ENCODE results near the gene PXDC1. TPM values are rescaled to one million over a fixed set of nuclear protein-coding genes. Genes with fewer than 3 reads are reported as not detected.

Gene PXDC1
- total RNA-seq, 3 donors from 2014 or later = 3.1 to 27.9 (median 9.2) TPM

- Histone ChIP-seq H3K4me3 (no peak overlapping the region), H3K4me1 (ENCODE audit: low read depth) (peaks cover 6% of the 10 kb centered on the region), H3K9me3 (no peaks in the 10 kb centered on the region), H3K36me3 (ENCODE audit: low read depth) (no peaks in the 10 kb centered on the region)
- DNase-seq (no peak), ATAC-seq (no peak)
- TF ChIP-seq CTCF (IDR thresholded peaks at IDR 0.05) = no peak
- intact Hi-C loops (cut with DNase I, micrococcal nuclease) = loop anchor here (5.0 to 10.0 kb wide), 5 partner anchors 83 to 251 kb away; no protein-coding TSS in a partner anchor
Observed at GRCh38 chr6:3741477-3741871, 10.0 kb downstream of the PXDC1 start.

GRCh38 chr6:3740551-3741476 is 10.7 kb downstream of the PXDC1 start:
- ATAC-seq (no peak), DNase-seq (no peak)
- Histone ChIP-seq H3K4me1 (ENCODE audit: low read depth) (peaks cover 4% of the 10 kb centered on the region), H3K4me3 (no peak overlapping the region), H3K36me3 (ENCODE audit: low read depth) (no peaks in the 10 kb centered on the region), H3K9me3 (no peaks in the 10 kb centered on the region)
- TF ChIP-seq CTCF (IDR thresholded peaks at IDR 0.05) = no peak
- intact Hi-C loops (cut with DNase I, micrococcal nuclease) = loop anchor here (5.0 to 10.0 kb wide), 5 partner anchors 84 to 251 kb away; no protein-coding TSS in a partner anchor

- intact Hi-C loops (cut with DNase I, micrococcal nuclease) = no loop called here
- no peak for TF ChIP-seq CTCF (IDR thresholded peaks at IDR 0.05)
- Histone ChIP-seq H3K4me1 (ENCODE audit: low read depth) (peaks cover 4% of the 10 kb centered on the region), H3K9me3 (no peaks in the 10 kb centered on the region), H3K4me3 (no peak overlapping the region), H3K36me3 (ENCODE audit: low read depth) (no peaks in the 10 kb centered on the region)
- ATAC-seq (no peak), DNase-seq (no peak)
Observed at GRCh38 chr6:3739311-3739897, 12.1 kb downstream of the PXDC1 start.

- Histone ChIP-seq H3K4me1 (ENCODE audit: low read depth) (no peaks in the 10 kb centered on the region), H3K36me3 (ENCODE audit: low read depth) (no peaks in the 10 kb centered on the region), H3K4me3 (no peak overlapping the region), H3K9me3 (no peaks in the 10 kb centered on the region)
- intact Hi-C loops (cut with DNase I, micrococcal nuclease) = no loop called here
- no peak for ATAC-seq
- no peak for TF ChIP-seq CTCF (IDR thresholded peaks at IDR 0.05)
- DNase-seq = no peak
Observed at GRCh38 chr6:3738381-3739131, 13.0 kb downstream of the PXDC1 start.

GRCh38 chr6:3737831-3738210 is 13.7 kb downstream of the PXDC1 start:
- no peak for DNase-seq
- ATAC-seq = no peak
- Histone ChIP-seq H3K9me3 (no peaks in the 10 kb centered on the region), H3K4me1 (ENCODE audit: low read depth) (no peaks in the 10 kb centered on the region), H3K4me3 (no peak overlapping the region), H3K36me3 (ENCODE audit: low read depth) (no peaks in the 10 kb centered on the region)
- TF ChIP-seq CTCF (IDR thresholded peaks at IDR 0.05) = no peak
- intact Hi-C loops (cut with DNase I, micrococcal nuclease) = no loop called here

Data from mucosa of descending colon (tissue), 3 donors.